Activated T-cell treated with anti-CD3 and anti-CD28 coated beads, Interleukin-2, amount 50 U/mL, for 48 hours (primary cell): Measurements from ENCODE around the gene JAZF1.

Experiments used
- DNase-seq, 2 experiments: peaks; one replicate each; pipeline ENCODE4 v3.0.0-alpha.2; 2020

Gene JAZF1

GRCh38 chr7:27799212-27799611 lies 381.4 kb downstream of the JAZF1 start:
- DNase-seq = no peak

DNA sequence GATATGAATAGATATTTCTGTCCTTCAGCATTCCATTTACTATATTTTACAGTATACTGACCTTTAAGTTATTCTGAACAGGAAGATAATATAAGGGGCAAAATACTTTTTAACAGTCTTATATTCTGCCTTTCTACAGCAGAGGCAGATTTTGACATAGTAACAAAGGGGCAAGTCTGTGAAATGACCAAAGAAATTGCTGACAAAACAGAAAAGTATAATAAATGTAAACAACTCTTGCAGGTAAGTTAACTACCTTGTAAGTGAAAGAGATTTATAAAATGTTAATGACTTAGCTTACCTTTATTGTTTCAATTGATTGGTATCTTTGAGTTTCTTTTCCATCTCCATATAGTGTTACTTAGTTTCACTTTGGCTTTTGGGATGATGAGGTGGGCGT lies 384.6 kb downstream of the JAZF1 start:
- DNase-seq = no peak

GRCh38 chr7:27793780-27794179 lies 386.8 kb downstream of the JAZF1 start:
- no peak for DNase-seq

DNA sequence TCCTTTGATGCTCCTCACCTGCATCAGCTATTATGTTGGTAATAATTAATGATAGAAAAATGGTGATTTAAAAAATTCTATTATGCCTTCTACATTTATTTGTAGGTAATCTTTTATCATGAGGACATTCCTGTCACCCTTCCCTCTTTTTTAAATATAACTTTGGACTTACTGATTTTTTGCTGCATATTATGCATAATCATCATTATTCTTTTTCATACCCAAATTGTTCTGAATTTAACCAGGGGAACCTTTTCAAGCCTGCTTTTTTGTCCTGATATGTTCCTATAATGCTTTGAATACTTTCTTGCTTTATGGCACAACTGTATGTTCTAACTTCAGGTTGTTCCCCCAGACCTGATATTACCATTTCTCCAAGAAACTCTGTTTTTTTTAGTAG lies 392.2 kb downstream of the JAZF1 start:
- DNase-seq = no peak

DNA sequence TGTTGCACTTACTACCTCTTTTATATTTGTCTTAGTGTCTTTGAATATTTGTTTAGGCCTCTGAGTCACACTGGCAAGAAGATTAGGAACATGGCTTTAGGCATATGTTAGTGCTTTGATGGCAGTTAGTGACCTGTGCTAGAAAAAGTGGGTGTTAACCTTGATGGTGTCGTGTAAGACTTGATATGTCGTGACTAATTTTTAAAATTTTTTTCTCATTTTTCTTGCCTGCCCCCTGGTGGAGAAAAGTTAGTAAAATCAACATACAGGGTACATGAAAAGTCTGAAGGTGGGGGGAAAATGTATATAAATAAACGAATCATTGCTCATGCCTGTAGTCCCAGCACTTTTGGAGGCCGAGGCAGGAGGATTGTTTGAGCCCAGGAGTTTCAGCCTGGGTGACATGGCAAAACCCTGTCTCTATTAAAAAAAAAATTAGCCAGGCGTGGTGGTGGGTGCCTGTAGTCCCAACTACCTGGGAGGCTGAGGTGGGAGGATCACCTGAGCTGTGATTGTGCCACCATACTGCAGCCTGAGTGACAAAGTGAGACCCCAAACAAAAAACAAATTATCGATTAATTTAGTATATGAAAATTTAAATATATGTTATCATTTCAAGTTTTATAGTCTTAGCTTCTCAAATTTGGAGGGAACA lies 396.1 kb downstream of the JAZF1 start:
- DNase-seq = no peak

DNA sequence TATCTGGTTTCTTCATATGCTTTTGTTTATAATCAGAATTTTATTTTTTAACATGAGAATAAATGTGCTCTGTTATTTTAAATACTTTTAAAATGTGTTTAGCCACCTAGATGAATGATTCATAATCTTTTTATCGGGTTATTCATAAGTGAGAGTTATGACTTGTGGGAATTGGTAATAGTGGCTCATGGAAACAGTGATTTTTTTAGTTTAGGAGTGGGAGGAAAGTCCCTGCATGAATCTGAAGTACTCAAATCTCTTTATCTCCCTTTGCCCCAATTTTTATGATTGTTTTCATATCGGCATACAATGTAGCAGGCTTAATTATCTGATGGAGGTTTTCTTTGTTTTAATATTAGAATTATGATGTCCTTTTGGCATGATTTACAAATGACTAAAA lies 397.7 kb downstream of the JAZF1 start:
- DNase-seq = no peak

DNA sequence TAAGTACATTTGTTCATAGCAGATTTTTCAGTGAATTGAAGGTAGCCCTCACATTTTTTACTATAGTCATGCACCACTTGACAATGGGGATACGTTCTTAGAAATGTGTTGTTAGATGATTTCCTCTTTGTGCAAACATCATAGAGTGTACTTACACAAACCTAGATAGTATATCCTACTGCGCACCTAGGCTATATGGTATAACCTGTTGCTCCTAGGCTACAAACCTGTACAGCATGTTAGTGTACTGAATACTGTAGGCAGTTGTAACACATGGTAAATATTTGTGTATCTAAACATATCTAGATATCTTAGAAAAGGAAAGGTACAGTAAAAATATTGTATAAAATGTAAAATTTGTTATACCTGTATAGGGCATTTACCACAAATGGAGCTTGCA lies 399.4 kb downstream of the JAZF1 start:
- no peak for DNase-seq
